Activated CD4-positive, alpha-beta T cell treated with anti-CD3 and anti-CD28 coated beads for 36 hours (primary cell): Measurements from ENCODE around the gene DHX32. TPM values are rescaled to one million over a fixed set of nuclear protein-coding genes. Genes with fewer than 3 reads are reported as not detected.
"Not testable (repeated sequence)": the region's sequence is repeated elsewhere in the genome, so short reads cannot be mapped to it uniquely, and the experiment has no call there.

Experiments used
- ATAC-seq: fragments of 200-7000 bp; cut with Tn5 transposase; one replicate; pipeline ENCODE4 v1.10.0; 2021; ENCODE audit warnings: mild to moderate bottlenecking, moderate library complexity
- CTCF ChIA-PET: fragments of 350-600 bp; sonication (Branson Sonifier 250); formaldehyde crosslinking; loops from one replicate; lab custom pipeline; 2021; ENCODE audit warnings: antibody characterized with exemption; lab: Charles Lee
- POLR2A ChIA-PET: fragments of 350-600 bp; sonication (Branson Sonifier 250); formaldehyde crosslinking; loops from one replicate; lab custom pipeline; 2021; ENCODE audit warnings: antibody characterized with exemption, inconsistent platforms; lab: Charles Lee
- DNase-seq: peaks from one replicate; pipeline ENCODE4 v3.0.0-alpha.2; 2020
- H3K27ac Mint-ChIP-seq: one replicate; pipeline ENCODE4 v1.8.0; 2021; ENCODE audit warnings: mixed read lengths
- H3K27me3 Mint-ChIP-seq: one replicate; pipeline ENCODE4 v1.8.0; 2021; ENCODE audit warnings: mixed read lengths
- H3K36me3 Mint-ChIP-seq: one replicate; pipeline ENCODE4 v1.8.0; 2021; ENCODE audit warnings: low read depth, mixed read lengths
- H3K4me1 Mint-ChIP-seq: one replicate; pipeline ENCODE4 v1.8.0; 2021; ENCODE audit warnings: mixed read lengths
- H3K4me3 Mint-ChIP-seq: one replicate; pipeline ENCODE4 v1.8.0; 2021; ENCODE audit warnings: mild to moderate bottlenecking, moderate library complexity, mixed read lengths
- H3K9me3 Mint-ChIP-seq: one replicate; pipeline ENCODE4 v1.8.0; 2021; ENCODE audit warnings: low read depth, mixed read lengths
- intact Hi-C, 2 experiments: fragments of 100-400 bp; cut with DNase I in 1 of 2; cut with micrococcal nuclease in 1 of 2; formaldehyde crosslinking; loops; one replicate each; pipeline versions ENCODE4 v1.14.2 to v1.15.1; 2022 to 2024; cut with DNase I, micrococcal nuclease
- total RNA-seq, 2 experiments: library from RNA; stranded (reverse); gene quantifications; one replicate each; pipeline ENCODE4 v1.2.3, GENCODE V29; 2021

The DHX32 gene, protein sequence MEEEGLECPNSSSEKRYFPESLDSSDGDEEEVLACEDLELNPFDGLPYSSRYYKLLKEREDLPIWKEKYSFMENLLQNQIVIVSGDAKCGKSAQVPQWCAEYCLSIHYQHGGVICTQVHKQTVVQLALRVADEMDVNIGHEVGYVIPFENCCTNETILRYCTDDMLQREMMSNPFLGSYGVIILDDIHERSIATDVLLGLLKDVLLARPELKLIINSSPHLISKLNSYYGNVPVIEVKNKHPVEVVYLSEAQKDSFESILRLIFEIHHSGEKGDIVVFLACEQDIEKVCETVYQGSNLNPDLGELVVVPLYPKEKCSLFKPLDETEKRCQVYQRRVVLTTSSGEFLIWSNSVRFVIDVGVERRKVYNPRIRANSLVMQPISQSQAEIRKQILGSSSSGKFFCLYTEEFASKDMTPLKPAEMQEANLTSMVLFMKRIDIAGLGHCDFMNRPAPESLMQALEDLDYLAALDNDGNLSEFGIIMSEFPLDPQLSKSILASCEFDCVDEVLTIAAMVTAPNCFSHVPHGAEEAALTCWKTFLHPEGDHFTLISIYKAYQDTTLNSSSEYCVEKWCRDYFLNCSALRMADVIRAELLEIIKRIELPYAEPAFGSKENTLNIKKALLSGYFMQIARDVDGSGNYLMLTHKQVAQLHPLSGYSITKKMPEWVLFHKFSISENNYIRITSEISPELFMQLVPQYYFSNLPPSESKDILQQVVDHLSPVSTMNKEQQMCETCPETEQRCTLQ
- total RNA-seq = 10 to 100 TPM; 19.4 to 23.5 TPM

DNA sequence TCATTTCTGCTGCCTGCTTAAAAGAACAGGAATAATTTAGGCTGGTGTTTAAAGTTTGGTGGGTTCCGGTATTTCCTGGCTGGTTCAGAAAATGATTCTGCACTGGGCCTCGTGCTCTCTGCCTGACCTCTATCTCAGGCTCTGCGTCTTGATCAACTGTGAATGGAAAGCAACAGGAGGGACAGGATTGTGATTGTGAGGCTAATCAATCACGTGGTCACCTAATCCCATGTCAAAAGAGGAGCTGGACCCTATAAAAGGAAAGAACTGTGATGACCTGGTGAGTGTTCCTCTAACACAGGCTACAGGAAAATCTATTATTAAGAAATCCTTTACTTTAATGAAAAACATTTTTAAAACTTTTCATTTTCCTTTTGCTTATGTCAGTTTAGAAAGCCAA lies at the start of gene DHX32:
DHX32 (minus strand) TSS at position 101 of the 400 bp plus-strand sequence. CDS start 468 bp downstream, outside the sequence.
- no peaks in the 10 kb centered on the region for H3K27me3 Mint-ChIP-seq
- H3K4me3 Mint-ChIP-seq = no peak within 1 kb of the TSS
- peaks cover 9% of the 10 kb centered on the region for H3K36me3 Mint-ChIP-seq
- ChIA-PET CTCF (no interaction called here), POLR2A (no interaction called here)
- no peak for ATAC-seq
- intact Hi-C loops = no loop called here
- H3K27ac Mint-ChIP-seq = no peak within 1 kb of the TSS
- no peaks in the 10 kb centered on the region for H3K9me3 Mint-ChIP-seq
- no peaks in the 10 kb centered on the region for H3K4me1 Mint-ChIP-seq
- no peak for DNase-seq

DNA sequence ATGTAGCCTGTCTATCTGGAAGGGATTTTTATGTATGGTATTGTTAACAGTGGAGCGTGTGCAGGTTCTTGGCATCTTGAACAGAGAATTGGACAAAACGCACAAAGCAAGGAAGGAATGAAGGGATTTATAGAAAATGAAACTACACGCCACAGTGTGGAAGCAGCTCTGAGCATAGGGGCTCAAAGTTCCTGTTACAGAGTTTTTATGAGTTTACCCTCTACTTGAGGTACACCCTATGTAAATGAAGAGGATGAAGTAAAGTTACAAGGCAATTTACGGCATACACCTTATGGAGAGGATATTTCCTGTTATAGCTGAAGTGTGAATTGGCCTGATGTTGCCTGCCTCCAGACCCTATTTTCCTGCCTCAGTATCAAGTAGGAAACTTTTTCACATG lies 48.5 kb upstream of the DHX32 start:
- intact Hi-C loops = no loop called here

DNA sequence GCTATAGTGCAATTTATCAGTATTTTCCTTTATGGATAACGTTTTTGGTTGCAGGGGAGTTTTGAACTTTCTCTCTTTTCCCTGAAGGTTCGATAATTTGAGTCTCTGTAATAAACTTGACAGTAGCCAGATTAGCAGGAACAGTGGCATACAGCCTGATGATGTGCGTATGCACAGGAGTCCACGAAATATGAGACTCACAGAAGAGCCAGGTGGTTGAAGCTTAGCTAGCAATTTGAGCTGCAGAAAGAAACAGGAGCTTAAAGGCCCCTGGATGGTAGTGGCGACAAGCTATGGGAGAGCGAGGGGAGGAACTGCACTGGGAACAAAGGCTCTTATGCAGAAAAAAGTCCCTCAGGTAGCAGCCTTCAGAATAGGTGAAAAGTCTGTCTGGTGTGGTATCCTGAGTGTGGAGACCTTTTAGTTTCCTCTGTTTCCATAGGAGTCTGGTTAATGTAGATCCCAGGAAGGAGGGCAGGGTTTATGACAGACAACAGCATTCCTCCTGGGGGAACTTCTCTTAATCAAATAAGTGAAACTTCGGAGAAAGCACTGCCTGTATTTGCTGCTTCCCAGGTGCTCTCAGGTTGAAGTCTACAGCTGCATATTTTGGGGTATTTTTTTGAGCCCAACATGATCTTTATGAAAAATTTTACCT lies 48.0 kb upstream of the DHX32 start:
- ChIA-PET CTCF (no interaction called here), POLR2A (no interaction called here)
- DNase-seq (no peak), ATAC-seq (no peak)
- intact Hi-C loops = no loop called here
- Mint-ChIP-seq H3K4me1 (no peaks in the 10 kb centered on the region), H3K27me3 (peaks cover 19% of the 10 kb centered on the region), H3K9me3 (no peaks in the 10 kb centered on the region), H3K4me3 (no peak overlapping the region), H3K36me3 (no peaks in the 10 kb centered on the region), H3K27ac (no peak overlapping the region)

More for the DNA sequence above, 48.5 kb upstream of the DHX32 start:
- Mint-ChIP-seq H3K4me3 (no peak overlapping the region), H3K27ac (no peak overlapping the region), H3K27me3 (peaks cover 19% of the 10 kb centered on the region), H3K9me3 (no peaks in the 10 kb centered on the region), H3K4me1 (no peaks in the 10 kb centered on the region), H3K36me3 (no peaks in the 10 kb centered on the region)
- ChIA-PET CTCF (no interaction called here), POLR2A (no interaction called here)
- DNase-seq (no peak), ATAC-seq (no peak)

DNA sequence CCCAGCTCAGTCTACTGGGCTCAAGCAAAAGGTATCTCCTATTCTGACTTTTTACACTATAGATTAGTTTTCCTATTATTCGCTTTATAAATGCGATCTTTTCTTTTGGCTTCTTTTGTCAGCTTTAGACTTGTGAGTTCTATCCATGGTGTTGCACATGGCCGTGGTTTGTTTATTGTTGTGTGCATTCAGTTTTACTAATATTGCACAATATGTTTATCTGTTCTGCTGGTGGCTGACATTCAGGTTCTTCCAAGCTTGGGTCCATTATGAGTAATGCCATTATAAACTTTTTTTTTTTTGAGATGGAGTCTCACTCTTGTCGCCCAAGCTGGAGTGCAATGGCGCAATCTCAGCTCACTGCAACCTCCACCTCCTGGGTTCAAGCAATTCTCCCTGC lies 46.2 kb upstream of the DHX32 start:
- intact Hi-C loops, H3K4me3 Mint-ChIP-seq, DNase-seq: not testable (repeated sequence)

DNA sequence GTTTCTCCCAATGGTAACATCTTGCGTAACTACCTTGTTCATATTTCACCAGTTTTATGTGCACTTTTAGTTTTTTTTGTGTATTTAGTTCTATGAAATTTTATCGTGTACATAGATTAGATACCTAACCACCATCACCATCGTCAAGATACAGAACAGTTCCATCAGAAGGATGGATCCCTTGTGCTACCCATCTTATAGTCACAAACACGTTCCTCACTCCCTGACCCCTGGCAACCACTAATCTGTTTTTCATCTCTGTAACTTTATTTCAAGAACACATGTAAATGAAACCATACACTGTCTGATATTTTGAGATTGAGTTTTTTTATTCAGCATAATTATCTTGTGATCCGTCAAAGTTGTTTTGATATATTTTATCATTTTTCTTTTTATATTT lies 45.2 kb upstream of the DHX32 start:
- no peaks in the 10 kb centered on the region for H3K4me1 Mint-ChIP-seq
- H3K4me3 Mint-ChIP-seq = no peak overlapping the region
- H3K27ac Mint-ChIP-seq = no peak overlapping the region
- H3K27me3 Mint-ChIP-seq = peaks cover 6% of the 10 kb centered on the region
- CTCF ChIA-PET = no interaction called here
- no peaks in the 10 kb centered on the region for H3K36me3 Mint-ChIP-seq
- DNase-seq (no peak), ATAC-seq (no peak)
- H3K9me3 Mint-ChIP-seq = no peaks in the 10 kb centered on the region
- intact Hi-C loops = no loop called here
- POLR2A ChIA-PET = no interaction called here

More for the DNA sequence above, 46.2 kb upstream of the DHX32 start:
- H3K27ac Mint-ChIP-seq, H3K9me3 Mint-ChIP-seq, H3K4me1 Mint-ChIP-seq, POLR2A ChIA-PET, H3K36me3 Mint-ChIP-seq, CTCF ChIA-PET, ATAC-seq: not testable (repeated sequence)
- peaks cover 11% of the 10 kb centered on the region for H3K27me3 Mint-ChIP-seq

DNA sequence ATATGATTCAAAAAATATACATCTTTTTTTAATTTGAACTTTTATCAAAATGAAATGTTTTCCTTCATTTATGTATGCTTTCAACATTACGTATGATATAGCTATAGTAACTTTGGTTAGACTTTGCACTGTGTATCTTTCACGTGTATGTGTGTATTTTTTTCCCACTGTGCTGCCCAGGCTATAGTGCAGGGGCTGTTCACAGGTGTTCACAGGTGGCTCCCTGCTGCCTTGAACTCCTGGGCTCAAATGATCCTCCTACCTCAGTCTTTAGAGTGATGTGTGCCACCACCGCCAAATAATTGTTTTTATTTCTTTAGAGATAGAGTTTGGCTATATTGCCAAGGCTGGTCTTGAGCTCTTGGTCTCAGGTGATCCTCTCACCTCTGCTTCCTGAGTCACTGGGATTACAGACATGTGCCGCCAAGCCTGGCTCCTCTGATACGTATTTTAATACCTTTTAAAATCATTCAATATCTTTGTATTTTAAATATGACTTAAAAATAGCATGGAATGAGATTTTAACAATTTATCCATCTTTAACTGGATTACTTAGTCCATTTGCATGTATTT lies 44.3 kb upstream of the DHX32 start:
- H3K27me3 Mint-ChIP-seq = peaks cover 2% of the 10 kb centered on the region
- H3K9me3 Mint-ChIP-seq = no peaks in the 10 kb centered on the region
- H3K4me3 Mint-ChIP-seq = no peak overlapping the region
- intact Hi-C loops = no loop called here
- ChIA-PET POLR2A (interaction anchor here (0.6 kb wide), 1 partner anchor 108 kb away, joined by 5 read pairs; no protein-coding TSS in a partner anchor), CTCF (interaction anchor here (0.7 to 1.7 kb wide), 2 partner anchors 11 to 115 kb away, joined by 3 to 4 read pairs; no protein-coding TSS in a partner anchor)
- H3K27ac Mint-ChIP-seq = no peak overlapping the region
- no peaks in the 10 kb centered on the region for H3K36me3 Mint-ChIP-seq
- no peaks in the 10 kb centered on the region for H3K4me1 Mint-ChIP-seq
- no peak for DNase-seq
- no peak for ATAC-seq

DNA sequence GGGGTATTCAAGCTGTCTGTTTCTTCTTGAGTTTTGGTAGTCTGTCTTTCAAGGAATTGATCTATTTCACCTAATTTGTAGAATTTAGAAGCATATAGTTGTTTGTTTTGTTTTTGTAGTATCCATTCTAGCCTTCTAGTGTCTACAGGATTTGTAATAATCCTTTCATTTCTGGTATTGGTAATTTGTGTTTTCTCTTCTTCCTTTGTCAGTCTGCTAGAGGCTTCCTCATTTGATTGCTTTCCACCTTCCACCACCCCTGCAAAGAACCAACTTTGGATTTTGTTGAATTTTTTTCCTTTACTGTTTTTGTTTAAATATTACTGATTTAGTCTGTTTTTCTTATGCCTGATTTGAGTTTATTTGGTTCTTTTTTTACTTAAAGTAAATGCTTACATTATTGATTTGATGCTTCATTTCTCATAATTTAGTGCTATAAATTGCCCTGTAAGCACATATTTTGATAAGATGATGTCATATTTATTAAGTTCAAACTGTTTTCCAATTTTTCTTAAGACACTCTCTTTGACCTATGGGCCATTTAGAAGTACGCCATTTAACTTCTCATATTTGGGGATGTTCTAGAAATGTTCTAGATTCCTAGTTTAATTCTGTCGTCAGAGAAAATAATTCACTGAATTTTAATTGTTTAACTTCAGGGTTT lies 40.7 kb upstream of the DHX32 start:
- ATAC-seq, H3K36me3 Mint-ChIP-seq, H3K4me3 Mint-ChIP-seq, POLR2A ChIA-PET, DNase-seq, H3K27me3 Mint-ChIP-seq, H3K27ac Mint-ChIP-seq, H3K9me3 Mint-ChIP-seq, intact Hi-C loops, H3K4me1 Mint-ChIP-seq, CTCF ChIA-PET: not testable (repeated sequence)

DNA sequence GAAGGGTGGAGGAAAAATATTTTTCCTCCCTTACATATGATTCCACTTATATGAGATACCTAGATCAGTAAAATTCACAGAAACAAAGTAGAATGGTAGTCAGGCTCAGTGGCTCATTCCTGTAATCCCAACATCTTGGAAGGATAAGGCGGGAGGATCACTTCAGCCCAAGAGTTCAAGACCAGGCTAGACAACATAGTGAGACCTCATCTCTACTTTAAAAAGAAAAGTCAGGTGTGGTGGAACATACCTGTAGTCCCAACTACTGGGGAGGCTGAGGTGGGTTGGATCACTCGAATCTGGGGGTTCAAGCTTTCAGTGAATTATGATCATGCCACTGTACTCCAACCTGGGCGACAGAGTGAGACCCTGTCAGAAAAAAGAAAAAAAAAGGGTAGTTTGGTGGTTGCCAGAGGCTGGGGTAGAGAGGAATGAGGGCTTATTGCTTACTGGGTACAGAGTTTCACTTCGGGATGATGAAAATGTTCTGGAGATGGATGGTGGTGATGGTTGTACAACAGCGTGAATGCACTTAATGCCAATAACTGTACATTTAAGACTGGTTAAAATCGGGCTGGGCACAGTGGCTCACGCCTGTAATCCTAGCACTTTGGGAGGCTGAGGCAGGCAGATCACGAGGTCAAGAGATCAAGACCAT lies 36.7 kb upstream of the DHX32 start:
- H3K27ac Mint-ChIP-seq, POLR2A ChIA-PET, ATAC-seq, intact Hi-C loops, H3K9me3 Mint-ChIP-seq, H3K4me3 Mint-ChIP-seq, H3K4me1 Mint-ChIP-seq, H3K27me3 Mint-ChIP-seq, DNase-seq, H3K36me3 Mint-ChIP-seq: not testable (repeated sequence)
- CTCF ChIA-PET = interaction anchor here (0.6 kb wide), 1 partner anchor 108 kb away, joined by 3 read pairs; no protein-coding TSS in a partner anchor

DNA sequence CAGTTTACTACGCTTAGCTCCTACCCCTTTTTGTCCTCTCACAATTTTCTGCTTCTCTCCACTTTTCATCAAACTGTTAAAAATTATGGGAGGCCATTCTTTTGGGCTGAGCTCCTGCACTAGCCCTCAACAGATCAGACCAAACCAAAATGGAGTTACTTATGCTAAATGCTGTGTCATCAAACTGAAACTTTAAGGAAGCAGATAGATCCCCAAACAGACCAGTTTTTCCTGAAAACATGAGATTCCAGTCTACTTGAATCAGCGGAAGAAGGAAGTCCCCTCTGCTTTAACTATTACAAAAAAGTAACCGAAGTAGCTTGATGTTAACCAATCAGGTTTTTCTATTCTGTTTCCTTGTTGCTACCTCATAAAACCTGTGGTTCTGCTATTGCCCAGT lies 35.9 kb upstream of the DHX32 start:
- H3K27ac Mint-ChIP-seq = no peak overlapping the region
- DNase-seq (no peak), ATAC-seq (no peak)
- H3K4me1 Mint-ChIP-seq = no peaks in the 10 kb centered on the region
- ChIA-PET CTCF (interaction anchor here (0.6 kb wide), 1 partner anchor 107 kb away, joined by 3 read pairs; no protein-coding TSS in a partner anchor), POLR2A (no interaction called here)
- peaks cover 2% of the 10 kb centered on the region for H3K9me3 Mint-ChIP-seq
- H3K4me3 Mint-ChIP-seq = no peak overlapping the region
- no peaks in the 10 kb centered on the region for H3K36me3 Mint-ChIP-seq
- intact Hi-C loops = no loop called here
- peaks cover 3% of the 10 kb centered on the region for H3K27me3 Mint-ChIP-seq

DNA sequence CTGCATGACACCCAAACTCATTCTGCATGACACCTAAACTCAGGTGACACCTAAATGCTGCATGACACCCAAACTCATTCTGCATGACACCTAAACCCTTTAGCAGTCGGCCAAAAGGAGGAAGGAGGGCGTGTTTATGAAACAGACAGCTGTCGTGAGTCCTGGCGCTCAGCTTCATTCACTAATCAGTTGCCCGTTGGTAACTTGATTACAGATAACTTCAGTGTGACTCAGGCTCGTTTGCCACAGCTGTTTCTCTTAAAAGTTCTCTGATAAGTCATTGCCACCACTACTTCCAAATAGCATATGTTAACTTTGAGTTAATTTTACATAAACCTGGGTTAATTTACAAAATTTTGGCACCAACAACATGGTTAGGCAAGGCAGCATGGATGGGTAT lies 32.2 kb upstream of the DHX32 start:
- H3K9me3 Mint-ChIP-seq, H3K36me3 Mint-ChIP-seq, intact Hi-C loops, ATAC-seq, POLR2A ChIA-PET, H3K4me1 Mint-ChIP-seq, H3K27ac Mint-ChIP-seq, DNase-seq, H3K27me3 Mint-ChIP-seq, H3K4me3 Mint-ChIP-seq: not testable (repeated sequence)
- CTCF ChIA-PET = interaction anchor here (0.6 kb wide), 1 partner anchor 45 kb away, joined by 3 read pairs; no protein-coding TSS in a partner anchor
